ENCODE results near the gene CLDN5.

DNA sequence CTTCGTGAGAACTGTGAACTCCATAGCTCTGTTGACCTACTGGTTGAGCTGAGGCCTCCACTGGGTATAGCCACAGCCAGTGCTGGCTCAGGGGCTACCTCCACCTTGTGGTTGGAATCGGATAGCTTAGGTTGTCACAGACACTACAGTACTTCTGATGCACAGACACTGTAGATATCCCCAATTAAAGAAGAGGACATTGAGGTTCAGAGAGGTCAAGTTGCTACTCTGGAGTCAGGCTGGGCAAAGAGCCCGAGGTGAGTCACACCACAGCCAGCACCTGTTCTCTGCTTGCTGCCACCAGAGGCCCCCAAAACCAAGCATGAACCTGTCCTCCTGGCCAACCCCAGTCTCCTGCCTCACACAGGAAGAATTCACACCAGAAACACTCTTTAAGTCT, 50.6 kb downstream of the CLDN5 start:
- TF ChIP-seq CTCF (conservative IDR thresholded peaks at IDR 0.05 in 1 of 2, IDR thresholded peaks at IDR 0.05 in 1 of 2; ENCODE audit: low read depth in 1 of 2, low read length in 2 of 2) (peak in 1 of 2 donors; percentile 4), EZH2 (IDR thresholded peaks at IDR 0.05; ENCODE audit: low read length, missing control alignments) (no peak)

Data from fibroblast of lung (primary cell).